Neural crest cell (in vitro differentiated cells): Measurements from ENCODE around the gene IRF9. TPM values are rescaled to one million over a fixed set of nuclear protein-coding genes. Genes with fewer than 3 reads are reported as not detected.

Source experiments
- DNase-seq: peaks from one replicate; pipeline ENCODE4 v3.0.0; 2021; ENCODE audit warnings: low read depth, mixed read lengths, low spot score
- H3K27ac Mint-ChIP-seq: one replicate; pipeline ENCODE4 v1.8.0; 2021; ENCODE audit warnings: mild to moderate bottlenecking, mixed read lengths; ENCODE audit not compliant: unreplicated experiment
- H3K27me3 Mint-ChIP-seq: 2 replicates; pipeline ENCODE4 v1.8.0; 2021; ENCODE audit warnings: low read depth, mild to moderate bottlenecking, mixed read lengths
- H3K36me3 Mint-ChIP-seq: 2 replicates; pipeline ENCODE4 v1.8.0; 2021; ENCODE audit warnings: low read depth, mild to moderate bottlenecking, mixed read lengths
- H3K4me1 Mint-ChIP-seq: 2 replicates; pipeline ENCODE4 v1.8.0; 2021; ENCODE audit warnings: mixed read lengths
- H3K4me3 Mint-ChIP-seq: one replicate; pipeline ENCODE4 v1.8.0; 2021; ENCODE audit warnings: mild to moderate bottlenecking, mixed read lengths
- H3K9me3 Mint-ChIP-seq: 2 replicates; pipeline ENCODE4 v1.8.0; 2021; ENCODE audit warnings: mixed read lengths
- total RNA-seq: library from RNA; stranded (reverse); gene quantifications from 2 replicates; pipeline ENCODE4 v1.2.1, GENCODE V29; 2021
- TF ChIP-seq, protein P1 (sequence below): fragments of 200-600 bp; sonication (generic); conservative IDR thresholded peaks from 2 replicates; pipeline ENCODE4 v1.5.0; 2021; ENCODE audit warnings: antibody characterized with exemption, mild to moderate bottlenecking

Gene IRF9
- total RNA-seq, 1 donor from 2014 or later: 22.9 TPM

GRCh38 chr14:24137529-24138395 is 23.3 kb upstream of the IRF9 start:
- Mint-ChIP-seq H3K9me3 (no peaks in the 10 kb centered on the region), H3K4me3 (peak overlapping the region; percentile 89), H3K27ac (peak overlapping the region; percentile 71), H3K27me3 (no peaks in the 10 kb centered on the region), H3K36me3 (peaks cover 9% of the 10 kb centered on the region), H3K4me1 (peaks cover 48% of the 10 kb centered on the region)
- no peak for DNase-seq
- TF ChIP-seq, protein P1, sequence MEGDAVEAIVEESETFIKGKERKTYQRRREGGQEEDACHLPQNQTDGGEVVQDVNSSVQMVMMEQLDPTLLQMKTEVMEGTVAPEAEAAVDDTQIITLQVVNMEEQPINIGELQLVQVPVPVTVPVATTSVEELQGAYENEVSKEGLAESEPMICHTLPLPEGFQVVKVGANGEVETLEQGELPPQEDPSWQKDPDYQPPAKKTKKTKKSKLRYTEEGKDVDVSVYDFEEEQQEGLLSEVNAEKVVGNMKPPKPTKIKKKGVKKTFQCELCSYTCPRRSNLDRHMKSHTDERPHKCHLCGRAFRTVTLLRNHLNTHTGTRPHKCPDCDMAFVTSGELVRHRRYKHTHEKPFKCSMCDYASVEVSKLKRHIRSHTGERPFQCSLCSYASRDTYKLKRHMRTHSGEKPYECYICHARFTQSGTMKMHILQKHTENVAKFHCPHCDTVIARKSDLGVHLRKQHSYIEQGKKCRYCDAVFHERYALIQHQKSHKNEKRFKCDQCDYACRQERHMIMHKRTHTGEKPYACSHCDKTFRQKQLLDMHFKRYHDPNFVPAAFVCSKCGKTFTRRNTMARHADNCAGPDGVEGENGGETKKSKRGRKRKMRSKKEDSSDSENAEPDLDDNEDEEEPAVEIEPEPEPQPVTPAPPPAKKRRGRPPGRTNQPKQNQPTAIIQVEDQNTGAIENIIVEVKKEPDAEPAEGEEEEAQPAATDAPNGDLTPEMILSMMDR: no peak

- TF ChIP-seq, protein P1: no peak
- Mint-ChIP-seq H3K4me3 (peak overlapping the region; percentile 89), H3K27ac (peak overlapping the region; percentile 71), H3K9me3 (no peaks in the 10 kb centered on the region), H3K27me3 (no peaks in the 10 kb centered on the region), H3K4me1 (peaks cover 48% of the 10 kb centered on the region), H3K36me3 (peaks cover 9% of the 10 kb centered on the region)
- no peak for DNase-seq
These were observed 22.4 kb upstream of the IRF9 start for GRCh38 chr14:24138396-24139271.

DNA sequence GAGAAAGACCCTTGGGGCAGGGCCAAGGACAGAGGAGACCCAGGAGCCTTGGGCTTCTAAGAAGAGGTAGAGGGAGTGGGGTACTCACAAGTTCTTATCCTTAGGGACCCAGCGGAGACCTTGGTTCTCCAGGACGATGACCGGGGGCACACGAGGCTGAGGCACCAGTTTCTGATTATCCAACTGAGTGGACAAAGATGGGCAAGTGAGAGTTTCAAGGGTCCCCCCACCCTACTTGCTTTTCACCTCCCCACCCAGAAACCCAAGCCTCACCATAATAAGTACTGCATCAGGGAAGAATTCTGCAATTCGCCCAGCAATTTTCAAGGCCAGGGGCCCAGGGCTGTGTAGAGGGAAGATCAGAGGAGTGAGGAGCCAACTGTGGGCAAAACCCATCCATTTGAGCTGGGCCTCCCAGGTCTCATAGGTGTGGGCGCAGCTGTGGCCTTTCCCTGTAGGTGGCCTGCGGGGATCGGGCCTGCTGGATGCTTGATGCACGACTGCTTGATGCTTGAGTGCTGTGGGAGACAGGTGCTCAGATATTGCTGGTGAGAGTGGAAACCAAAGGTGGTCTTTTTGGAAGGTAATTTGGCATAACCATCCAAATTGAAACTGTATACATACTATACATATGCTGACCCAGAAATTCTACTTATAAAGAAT is 21.7 kb upstream of the IRF9 start:
- no peaks in the 10 kb centered on the region for H3K9me3 Mint-ChIP-seq
- H3K27me3 Mint-ChIP-seq: no peaks in the 10 kb centered on the region
- H3K4me3 Mint-ChIP-seq: peak overlapping the region; percentile 89
- H3K36me3 Mint-ChIP-seq: peaks cover 9% of the 10 kb centered on the region
- TF ChIP-seq, protein P1: no peak
- DNase-seq: no peak
- no peak overlapping the region for H3K27ac Mint-ChIP-seq
- peaks cover 48% of the 10 kb centered on the region for H3K4me1 Mint-ChIP-seq

DNA sequence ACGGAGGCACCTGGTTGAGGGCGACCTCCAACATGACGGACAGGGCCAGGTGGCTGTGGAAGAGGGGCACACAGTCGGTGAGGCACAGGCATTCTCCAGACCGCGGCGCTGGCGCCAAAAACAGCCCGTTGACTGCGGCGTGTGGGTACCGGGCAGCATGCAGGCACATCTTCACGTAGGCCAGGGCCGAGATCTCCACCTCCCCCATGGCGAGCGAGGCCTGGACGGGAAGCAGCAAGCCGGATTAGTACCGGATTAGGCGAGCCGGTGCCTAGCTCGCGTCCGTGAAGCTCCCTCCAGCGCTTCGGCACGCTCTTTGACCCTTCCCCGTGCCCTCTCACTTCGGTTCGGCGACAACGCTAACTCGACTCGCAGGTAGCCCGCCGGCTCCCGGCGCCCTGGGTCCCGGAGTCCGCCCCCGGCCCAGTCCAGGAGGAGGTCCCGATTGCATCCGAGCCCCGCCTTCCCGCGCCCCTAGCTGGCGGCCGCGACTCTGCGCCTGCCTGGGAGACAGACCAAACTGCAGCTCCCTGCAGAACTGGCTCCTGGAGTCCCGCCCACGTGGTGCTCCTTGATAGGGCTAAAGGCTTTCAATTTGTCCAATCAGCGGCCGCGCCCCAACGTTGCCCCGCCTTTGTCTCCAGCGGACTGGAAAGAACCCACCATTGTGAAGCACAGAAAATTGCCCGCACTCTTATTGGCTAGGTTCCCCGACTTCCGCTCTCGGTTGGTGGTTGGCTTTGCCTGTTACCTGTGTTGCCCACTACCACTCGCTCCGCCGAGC is 19.8 kb upstream of the IRF9 start, which contains the start of gene EMC9:
TSS of gene EMC9 (minus strand) at position 495 of the 784 bp plus-strand sequence. CDS start at position 208, 287 bp downstream.
- H3K27ac Mint-ChIP-seq: peak within 1 kb of the TSS; percentile 90
- peaks cover 53% of the 10 kb centered on the region for H3K4me1 Mint-ChIP-seq
- TF ChIP-seq, protein P1: peak; percentile 56
- H3K9me3 Mint-ChIP-seq: no peaks in the 10 kb centered on the region
- H3K4me3 Mint-ChIP-seq: peak within 1 kb of the TSS; percentile 86
- no peaks in the 10 kb centered on the region for H3K27me3 Mint-ChIP-seq
- DNase-seq: peak; percentile 97
- H3K36me3 Mint-ChIP-seq: peaks cover 9% of the 10 kb centered on the region
